HCT116 (cell line): ENCODE results near the gene ARHGEF10L. TPM values are rescaled to one million over a fixed set of nuclear protein-coding genes. Genes with fewer than 3 reads are reported as not detected.

Source experiments
- ATAC-seq: fragments of 200-7000 bp; cut with Tn5 transposase; 2 replicates; pipeline ENCODE4 v1.9.1; 2020; ENCODE audit warnings: mild to moderate bottlenecking, moderate library complexity
- BruUV-seq: library from RNA; stranded (reverse); fragments of 400-500 nt; replicated peaks from 2 replicates; lab custom pipeline; 2021; lab: Mats Ljungman, UMichigan
- CTCF ChIA-PET: fragments of 300-600 bp; sonication (Branson Sonifier 250); formaldehyde crosslinking; loops from one replicate; lab custom pipeline; 2021; ENCODE audit warnings: antibody characterized with exemption; lab: Charles Lee
- POLR2A ChIA-PET: fragments of 300-600, 350-600 bp; sonication (Branson Sonifier 250); formaldehyde crosslinking; loops from one replicate; lab custom pipeline; 2021; ENCODE audit warnings: antibody characterized with exemption; lab: Charles Lee
- RAD21 ChIA-PET, 2 experiments: fragments of 300-600 bp; sonication (Branson Sonifier 250); formaldehyde crosslinking; loops; one replicate each; lab custom pipeline; 2023; ENCODE audit warnings: low total read pairs in 2 of 2; ENCODE audit not compliant: uncharacterized antibody in 2 of 2, unreplicated experiment in 2 of 2, low non-redundant PET in 1 of 2; lab: Charles Lee
- DNase-seq: peaks from one replicate; pipeline ENCODE4 v3.0.0-alpha.2; 2010; ENCODE audit warnings: low read depth, low spot score
- H2AFZ ChIP-seq: fragments of 200-600 bp; shearing (Covaris generic), sonication (generic); 2 replicates; pipeline ENCODE4 v1.6.1; 2017; ENCODE audit warnings: low read depth, mixed run types, mixed read lengths, antibody characterized with exemption, low read length; ENCODE audit not compliant: poor library complexity, severe bottlenecking
- H3K27ac ChIP-seq: 2 replicates; pipeline ENCODE4 v1.5.1; 2012; ENCODE audit warnings: low read depth, low read length
- H3K27me3 ChIP-seq: fragments of 200-600 bp; sonication (generic); 2 replicates; pipeline ENCODE4 v1.6.1; 2016; ENCODE audit warnings: mixed run types, low read length, mixed read lengths; ENCODE audit not compliant: insufficient read depth
- H3K36me3 ChIP-seq, 2 experiments: fragments of 200-500 bp in 1 of 2; fragments of 200-600 bp in 1 of 2; sonication (Bioruptor generic) in 1 of 2; sonication (generic) in 1 of 2; 2 replicates each; pipeline versions ENCODE4 v1.5.1 to v1.6.1; 2014 to 2016; ENCODE audit warnings: low read length in 2 of 2, inconsistent platforms in 1 of 2, mixed read lengths in 1 of 2, mixed run types in 1 of 2; ENCODE audit not compliant: insufficient read depth in 2 of 2, control insufficient read depth in 1 of 2
- H3K4me1 ChIP-seq, 2 experiments: fragments of 200-600 bp in 1 of 2; sonication (generic) in 1 of 2; 2 replicates each; pipeline versions ENCODE4 v1.5.1 to v1.6.1; 2012 to 2017; ENCODE audit warnings: low read length in 2 of 2, inconsistent platforms in 1 of 2, mild to moderate bottlenecking in 1 of 2, mixed read lengths in 1 of 2, mixed run types in 1 of 2, moderate library complexity in 1 of 2; ENCODE audit not compliant: insufficient read depth in 2 of 2, control insufficient read depth in 1 of 2
- H3K4me2 ChIP-seq: fragments of 200-600 bp; sonication (generic); 2 replicates; pipeline ENCODE4 v1.6.1; 2017; ENCODE audit warnings: mixed run types, low read length, mixed read lengths
- H3K4me3 ChIP-seq, 2 experiments: fragments of 200-600 bp in 1 of 2; sonication (generic) in 1 of 2; replicated peaks in 1 of 2; 2 replicates each; pipeline ENCODE4 v1.5.1; 2011 to 2016; ENCODE audit warnings: low read length in 2 of 2, control low read depth in 1 of 2, low read depth in 1 of 2, mild to moderate bottlenecking in 1 of 2, mixed read lengths in 1 of 2, mixed run types in 1 of 2
- H3K79me2 ChIP-seq: fragments of 200-600 bp; sonication (generic); 2 replicates; pipeline ENCODE4 v1.6.1; 2017; ENCODE audit warnings: mild to moderate bottlenecking, mixed run types, low read length, moderate library complexity, mixed read lengths; ENCODE audit not compliant: insufficient read depth
- H3K9ac ChIP-seq: fragments of 200-600 bp; sonication (generic); 2 replicates; pipeline ENCODE4 v1.6.1; 2016; ENCODE audit warnings: low read length, mixed read lengths
- H3K9me2 ChIP-seq: fragments of 200-600 bp; sonication (generic), shearing (Covaris generic); 2 replicates; pipeline ENCODE4 v1.6.1; 2017; ENCODE audit warnings: mixed run types, mild to moderate bottlenecking, moderate library complexity; ENCODE audit not compliant: insufficient read depth
- H3K9me3 ChIP-seq, 2 experiments: fragments of 200-500 bp in 1 of 2; fragments of 200-600 bp in 1 of 2; sonication (Bioruptor generic) in 1 of 2; sonication (generic) in 1 of 2; 2 replicates each; pipeline ENCODE4 v1.6.1; 2014 to 2017; ENCODE audit warnings: low read length in 2 of 2, mixed read lengths in 2 of 2, inconsistent platforms in 1 of 2, low read depth in 1 of 2, mild to moderate bottlenecking in 1 of 2, mixed run types in 1 of 2, moderate library complexity in 1 of 2; ENCODE audit not compliant: control insufficient read depth in 1 of 2, insufficient read depth in 1 of 2
- H4K20me1 ChIP-seq: fragments of 200-600 bp; sonication (generic), shearing (Covaris generic); 2 replicates; pipeline ENCODE4 v1.6.1; 2017; ENCODE audit warnings: mixed run types, mild to moderate bottlenecking, moderate library complexity; ENCODE audit not compliant: insufficient read depth
- CBX3 ChIP-seq: IDR thresholded peaks from 2 replicates; pipeline ENCODE4 v1.6.1; 2012; ENCODE audit warnings: low read depth
- CEBPB ChIP-seq: IDR thresholded peaks from 2 replicates; pipeline ENCODE4 v1.6.1; 2012; ENCODE audit warnings: low read depth
- EGR1 ChIP-seq: IDR thresholded peaks from 2 replicates; pipeline ENCODE4 v1.6.1; 2012; ENCODE audit warnings: low read depth
- ELF1 ChIP-seq: IDR thresholded peaks from 2 replicates; pipeline ENCODE4 v1.6.1; 2012; ENCODE audit warnings: low read depth, borderline replicate concordance
- JUND ChIP-seq: IDR thresholded peaks from 2 replicates; pipeline ENCODE4 v1.6.1; 2012
- MAX ChIP-seq: IDR thresholded peaks from 2 replicates; pipeline ENCODE4 v1.6.1; 2012
- RAD21 ChIP-seq: IDR thresholded peaks from 2 replicates; pipeline ENCODE4 v1.6.1; 2012; ENCODE audit warnings: low read depth, mild to moderate bottlenecking
- SIN3A ChIP-seq: IDR thresholded peaks from 2 replicates; pipeline ENCODE4 v1.6.1; 2012; ENCODE audit warnings: low read depth
- SP1 ChIP-seq: IDR thresholded peaks from 2 replicates; pipeline ENCODE4 v1.6.1; 2012; ENCODE audit warnings: low read depth
- SRF ChIP-seq: IDR thresholded peaks from 2 replicates; pipeline ENCODE4 v1.6.1; 2012; ENCODE audit warnings: low read depth
- TCF7L2 ChIP-seq: IDR thresholded peaks from 2 replicates; pipeline ENCODE4 v1.7.0; 2011; ENCODE audit warnings: borderline replicate concordance, inconsistent platforms; ENCODE audit not compliant: insufficient read depth, insufficient read length; ENCODE audit errors: extremely low read depth
- ZNF274 ChIP-seq: fragments of 200-500 bp; sonication (Bioruptor generic); IDR thresholded peaks from 2 replicates; pipeline ENCODE4 v1.6.1; 2014; ENCODE audit warnings: mild to moderate bottlenecking, low read depth, low read length, inconsistent platforms
- intact Hi-C: fragments of 100-400 bp; cut with micrococcal nuclease; formaldehyde crosslinking; loops from 2 replicates; pipeline ENCODE4 v1.10.0; 2022
- total RNA-seq: library from RNA; stranded (reverse); gene quantifications from one replicate; pipeline ENCODE4 v1.2.1, GENCODE V29; 2021; ENCODE audit not compliant: unreplicated experiment
- TF ChIP-seq, protein P1 (sequence below): IDR thresholded peaks from 2 replicates; pipeline ENCODE4 v1.6.1; 2012
- TF ChIP-seq, protein P2 (sequence below): IDR thresholded peaks from 2 replicates; pipeline ENCODE4 v1.6.1; 2011; ENCODE audit warnings: mild to moderate bottlenecking, low read length, moderate library complexity; ENCODE audit not compliant: insufficient replicate concordance; ENCODE audit errors: extremely low read depth
- TF ChIP-seq, protein P3 (sequence below): IDR thresholded peaks from 2 replicates; pipeline ENCODE4 v1.6.1; 2012; ENCODE audit warnings: low read depth

ARHGEF10L gene
- total RNA-seq, 1 experiment from 2014 or later = 14.7 TPM

DNA sequence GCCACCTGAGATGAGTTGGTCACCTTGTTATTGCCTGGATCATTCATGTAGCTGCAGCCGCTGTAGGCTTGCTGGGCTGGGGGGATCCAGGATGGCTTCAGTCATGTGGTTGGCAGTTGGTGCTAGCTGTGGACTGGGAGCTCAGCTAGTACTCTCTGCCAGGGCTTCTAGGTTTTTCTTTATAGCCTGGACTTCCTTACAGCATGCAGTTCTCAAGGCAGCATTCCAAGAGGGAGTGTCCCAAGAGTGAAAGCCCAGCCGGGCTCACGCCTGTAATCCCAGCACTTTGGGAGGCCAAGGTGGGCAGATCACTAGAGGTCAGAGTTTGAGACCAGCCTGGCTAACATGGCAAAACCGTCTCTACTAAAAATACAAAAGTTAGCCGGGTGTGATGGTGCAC is 192.0 kb downstream of the ARHGEF10L start:
- TF ChIP-seq SIN3A (no peak), RAD21 (no peak), ZNF274 (no peak), CBX3 (no peak), CEBPB (no peak), SRF (no peak), TCF7L2 (no peak), EGR1 (no peak), SP1 (no peak), JUND (no peak), MAX (no peak), ELF1 (no peak)
- TF ChIP-seq, protein P1, sequence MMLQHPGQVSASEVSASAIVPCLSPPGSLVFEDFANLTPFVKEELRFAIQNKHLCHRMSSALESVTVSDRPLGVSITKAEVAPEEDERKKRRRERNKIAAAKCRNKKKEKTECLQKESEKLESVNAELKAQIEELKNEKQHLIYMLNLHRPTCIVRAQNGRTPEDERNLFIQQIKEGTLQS = no peak
- TF ChIP-seq, protein P2, sequence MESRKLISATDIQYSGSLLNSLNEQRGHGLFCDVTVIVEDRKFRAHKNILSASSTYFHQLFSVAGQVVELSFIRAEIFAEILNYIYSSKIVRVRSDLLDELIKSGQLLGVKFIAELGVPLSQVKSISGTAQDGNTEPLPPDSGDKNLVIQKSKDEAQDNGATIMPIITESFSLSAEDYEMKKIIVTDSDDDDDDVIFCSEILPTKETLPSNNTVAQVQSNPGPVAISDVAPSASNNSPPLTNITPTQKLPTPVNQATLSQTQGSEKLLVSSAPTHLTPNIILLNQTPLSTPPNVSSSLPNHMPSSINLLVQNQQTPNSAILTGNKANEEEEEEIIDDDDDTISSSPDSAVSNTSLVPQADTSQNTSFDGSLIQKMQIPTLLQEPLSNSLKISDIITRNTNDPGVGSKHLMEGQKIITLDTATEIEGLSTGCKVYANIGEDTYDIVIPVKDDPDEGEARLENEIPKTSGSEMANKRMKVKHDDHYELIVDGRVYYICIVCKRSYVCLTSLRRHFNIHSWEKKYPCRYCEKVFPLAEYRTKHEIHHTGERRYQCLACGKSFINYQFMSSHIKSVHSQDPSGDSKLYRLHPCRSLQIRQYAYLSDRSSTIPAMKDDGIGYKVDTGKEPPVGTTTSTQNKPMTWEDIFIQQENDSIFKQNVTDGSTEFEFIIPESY = no peak
- TF ChIP-seq, protein P3, sequence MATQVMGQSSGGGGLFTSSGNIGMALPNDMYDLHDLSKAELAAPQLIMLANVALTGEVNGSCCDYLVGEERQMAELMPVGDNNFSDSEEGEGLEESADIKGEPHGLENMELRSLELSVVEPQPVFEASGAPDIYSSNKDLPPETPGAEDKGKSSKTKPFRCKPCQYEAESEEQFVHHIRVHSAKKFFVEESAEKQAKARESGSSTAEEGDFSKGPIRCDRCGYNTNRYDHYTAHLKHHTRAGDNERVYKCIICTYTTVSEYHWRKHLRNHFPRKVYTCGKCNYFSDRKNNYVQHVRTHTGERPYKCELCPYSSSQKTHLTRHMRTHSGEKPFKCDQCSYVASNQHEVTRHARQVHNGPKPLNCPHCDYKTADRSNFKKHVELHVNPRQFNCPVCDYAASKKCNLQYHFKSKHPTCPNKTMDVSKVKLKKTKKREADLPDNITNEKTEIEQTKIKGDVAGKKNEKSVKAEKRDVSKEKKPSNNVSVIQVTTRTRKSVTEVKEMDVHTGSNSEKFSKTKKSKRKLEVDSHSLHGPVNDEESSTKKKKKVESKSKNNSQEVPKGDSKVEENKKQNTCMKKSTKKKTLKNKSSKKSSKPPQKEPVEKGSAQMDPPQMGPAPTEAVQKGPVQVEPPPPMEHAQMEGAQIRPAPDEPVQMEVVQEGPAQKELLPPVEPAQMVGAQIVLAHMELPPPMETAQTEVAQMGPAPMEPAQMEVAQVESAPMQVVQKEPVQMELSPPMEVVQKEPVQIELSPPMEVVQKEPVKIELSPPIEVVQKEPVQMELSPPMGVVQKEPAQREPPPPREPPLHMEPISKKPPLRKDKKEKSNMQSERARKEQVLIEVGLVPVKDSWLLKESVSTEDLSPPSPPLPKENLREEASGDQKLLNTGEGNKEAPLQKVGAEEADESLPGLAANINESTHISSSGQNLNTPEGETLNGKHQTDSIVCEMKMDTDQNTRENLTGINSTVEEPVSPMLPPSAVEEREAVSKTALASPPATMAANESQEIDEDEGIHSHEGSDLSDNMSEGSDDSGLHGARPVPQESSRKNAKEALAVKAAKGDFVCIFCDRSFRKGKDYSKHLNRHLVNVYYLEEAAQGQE = no peak
- Histone ChIP-seq H3K79me2 (no peaks in the 10 kb centered on the region), H3K4me1 (peaks cover 0 to 7% of the 10 kb centered on the region in 2 experiments; a peak in 2 of 4 replicates), H3K27me3 (no peaks in the 10 kb centered on the region), H3K36me3 (no peaks in the 10 kb centered on the region), H3K4me3 (no peak overlapping the region), H4K20me1 (no peaks in the 10 kb centered on the region), H3K9me3 (no peaks in the 10 kb centered on the region), H3K9me2 (no peaks in the 10 kb centered on the region), H3K9ac (no peak overlapping the region), H3K27ac (no peak overlapping the region), H3K4me2 (no peak overlapping the region), H2AFZ (no peak overlapping the region)
- intact Hi-C loops = no loop called here
- ChIA-PET POLR2A (no interaction called here), CTCF (no interaction called here), RAD21 (no interaction called here)
- DNase-seq (no peak), ATAC-seq (no peak)
- BruUV-seq = no TSS peak
